SU-DHL-6 (cell line): ENCODE results near the gene ARMC10.
"Not testable (repeated sequence)": the region's sequence is repeated elsewhere in the genome, so short reads cannot be mapped to it uniquely, and the experiment has no call there.

Source experiments
- H2AFZ ChIP-seq: fragments of 200-600 bp; sonication (generic); 2 replicates; pipeline ENCODE4 v1.6.1; 2014; ENCODE audit warnings: low read depth, mild to moderate bottlenecking, moderate library complexity, mixed read lengths, antibody characterized with exemption, low read length; ENCODE audit not compliant: severe bottlenecking
- H3F3A ChIP-seq: fragments of 200-600 bp; shearing (Covaris generic); 2 replicates; pipeline ENCODE4 v1.6.0; 2016; ENCODE audit warnings: antibody characterized with exemption, mild to moderate bottlenecking; ENCODE audit not compliant: insufficient read depth
- H3K27ac ChIP-seq: fragments of 200-600 bp; sonication (generic); 2 replicates; pipeline ENCODE4 v1.5.1; 2016; ENCODE audit warnings: low read depth, mild to moderate bottlenecking, low read length, moderate library complexity, mixed read lengths
- H3K27me3 ChIP-seq: fragments of 200-600 bp; sonication (generic), shearing (Covaris generic); 2 replicates; pipeline ENCODE4 v1.6.0; 2014; ENCODE audit warnings: mild to moderate bottlenecking, low read length
- H3K36me3 ChIP-seq: fragments of 200-600 bp; sonication (generic); 2 replicates; pipeline ENCODE4 v1.6.1; 2014; ENCODE audit warnings: mild to moderate bottlenecking, low read length, mixed read lengths
- H3K4me2 ChIP-seq: fragments of 300-600, 200-600 bp; shearing (Covaris generic), sonication (generic); 2 replicates; pipeline ENCODE4 v1.6.0; 2014; ENCODE audit warnings: low read length, low read depth, mild to moderate bottlenecking; ENCODE audit not compliant: poor library complexity, severe bottlenecking
- H3K4me3 ChIP-seq: fragments of 200-600 bp; sonication (generic); 2 replicates; pipeline ENCODE4 v1.5.1; 2014; ENCODE audit warnings: antibody characterized with exemption, low read length, mild to moderate bottlenecking, mixed read lengths; ENCODE audit not compliant: insufficient read depth, poor library complexity, severe bottlenecking
- H3K79me2 ChIP-seq: fragments of 200-600 bp; sonication (generic); 2 replicates; pipeline ENCODE4 v1.6.1; 2014; ENCODE audit warnings: mild to moderate bottlenecking, low read length, moderate library complexity; ENCODE audit not compliant: insufficient read depth
- H3K9ac ChIP-seq: fragments of 200-600 bp; sonication (generic); 2 replicates; pipeline ENCODE4 v1.7.0; 2014; ENCODE audit warnings: mild to moderate bottlenecking, low read length
- H3K9me2 ChIP-seq: fragments of 200-600 bp; sonication (generic); replicated peaks from 2 replicates; pipeline ENCODE4 v1.6.1; 2014; ENCODE audit warnings: low read length; ENCODE audit not compliant: insufficient read depth
- H3K9me3 ChIP-seq: fragments of 200-600 bp; sonication (generic); 2 replicates; pipeline ENCODE4 v1.6.1; 2014; ENCODE audit warnings: low read length, mixed read lengths; ENCODE audit not compliant: insufficient read depth
- H4K20me1 ChIP-seq: fragments of 200-600 bp; sonication (generic); 2 replicates; pipeline ENCODE4 v1.6.1; 2014; ENCODE audit warnings: low read depth, mild to moderate bottlenecking, antibody characterized with exemption, low read length, moderate library complexity, mixed read lengths
- CTCF ChIP-seq: fragments of 200-600 bp; sonication (generic); IDR thresholded peaks from one replicate; pipeline ENCODE4 v1.5.1; 2017; ENCODE audit warnings: antibody characterized with exemption, mild to moderate bottlenecking, low read length, moderate library complexity; ENCODE audit not compliant: insufficient read depth, poor library complexity, severe bottlenecking
- EZH2phosphoT487 ChIP-seq: fragments of 200-600 bp; sonication (generic), shearing (Covaris generic); conservative IDR thresholded peaks from 2 replicates; pipeline ENCODE4 v1.6.1; 2018; ENCODE audit warnings: mild to moderate bottlenecking, antibody characterized with exemption, low read length, moderate library complexity, mixed read lengths

The ARMC10 gene

DNA sequence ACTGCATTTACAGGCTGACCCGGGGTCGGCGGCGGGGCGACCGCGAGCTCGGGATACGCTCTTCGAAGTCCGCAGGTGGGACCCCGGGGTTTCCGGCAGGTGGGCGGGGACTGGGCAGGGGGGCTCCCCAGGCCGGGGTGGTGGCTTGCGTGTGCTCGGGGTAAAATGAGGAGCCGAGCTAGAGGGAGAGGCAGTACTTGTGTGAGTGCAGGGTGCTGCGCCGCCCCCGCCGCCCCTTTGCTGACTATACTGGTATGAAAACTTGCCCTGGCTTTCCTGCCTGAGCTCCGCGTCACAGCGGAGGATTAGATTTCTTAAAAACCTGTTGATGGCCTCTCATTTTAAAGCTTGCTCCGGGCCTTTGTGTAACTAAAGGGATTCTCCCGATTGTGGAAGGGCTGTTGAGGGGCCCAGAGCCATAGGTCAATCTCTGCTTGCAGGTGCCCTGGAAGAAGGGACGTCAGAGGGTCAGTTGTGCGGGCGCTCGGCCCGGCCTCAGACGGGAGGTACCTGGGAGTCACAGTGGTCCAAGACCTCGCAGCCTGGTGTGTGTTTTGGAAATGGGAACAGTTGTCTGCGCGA lies 488 bp downstream of the ARMC10 start:
- Histone ChIP-seq H3K9me2 (no peaks in the 10 kb centered on the region), H3K9me3 (no peaks in the 10 kb centered on the region), H3K4me3 (peak overlapping the region; percentile 74), H3K79me2 (peaks cover 19% of the 10 kb centered on the region), H3F3A (peaks cover 13% of the 10 kb centered on the region; the same call in 1 of the 2 replicates), H3K36me3 (no peaks in the 10 kb centered on the region), H3K27ac (peak overlapping the region; percentile 67), H4K20me1 (no peaks in the 10 kb centered on the region), H3K4me2 (peak overlapping the region; percentile 70), H2AFZ (peak overlapping the region; percentile 65), H3K9ac (peak overlapping the region; percentile 71), H3K27me3 (no peaks in the 10 kb centered on the region)
- TF ChIP-seq EZH2phosphoT487 (no peak), CTCF (no peak)

- no peaks in the 10 kb centered on the region for H3K27me3 ChIP-seq
- H3K9me3 ChIP-seq: no peaks in the 10 kb centered on the region
- no peak overlapping the region for H3K4me2 ChIP-seq
- H4K20me1 ChIP-seq: no peaks in the 10 kb centered on the region
- no peak overlapping the region for H3K9ac ChIP-seq
- no peak overlapping the region for H3K27ac ChIP-seq
- H3F3A ChIP-seq: peaks cover 13% of the 10 kb centered on the region; the same call in 1 of the 2 replicates
- H3K4me3 ChIP-seq: no peak overlapping the region
- H3K79me2 ChIP-seq: peaks cover 19% of the 10 kb centered on the region
- H2AFZ ChIP-seq: no peak overlapping the region
- H3K36me3 ChIP-seq: no peaks in the 10 kb centered on the region
- H3K9me2 ChIP-seq: no peaks in the 10 kb centered on the region
- TF ChIP-seq CTCF (no peak), EZH2phosphoT487 (no peak)
Observed at GRCh38 chr7:103076764-103077163, 1.8 kb downstream of the ARMC10 start.

DNA sequence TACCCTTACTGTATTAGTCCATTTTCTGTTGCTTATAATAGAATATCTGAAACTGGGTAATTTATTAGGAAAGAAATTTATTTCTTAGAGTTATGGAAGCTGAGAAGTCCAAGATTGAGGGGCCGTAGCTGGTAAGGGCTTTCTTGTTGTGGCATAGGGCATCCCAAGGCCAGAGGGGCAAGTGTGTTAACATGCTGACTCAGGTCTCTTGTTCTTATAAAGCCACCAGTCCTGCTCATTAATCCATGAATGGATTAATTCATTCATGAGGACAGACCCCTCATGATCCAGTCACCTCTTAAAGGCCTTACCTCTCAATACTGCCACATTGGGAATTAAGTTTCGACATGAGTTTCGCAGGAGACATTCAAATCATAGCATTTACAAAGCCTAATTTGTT lies 2.4 kb downstream of the ARMC10 start:
- Histone ChIP-seq H3K9me3 (no peaks in the 10 kb centered on the region), H3K9ac (no peak overlapping the region), H3K27me3 (no peaks in the 10 kb centered on the region), H3K4me2 (no peak overlapping the region), H4K20me1 (no peaks in the 10 kb centered on the region), H3K36me3 (no peaks in the 10 kb centered on the region), H3K79me2 (peaks cover 19% of the 10 kb centered on the region), H2AFZ (no peak overlapping the region), H3K4me3 (no peak overlapping the region), H3K27ac (no peak overlapping the region), H3F3A (peaks cover 13% of the 10 kb centered on the region; the same call in 1 of the 2 replicates), H3K9me2 (no peaks in the 10 kb centered on the region)
- TF ChIP-seq EZH2phosphoT487 (no peak), CTCF (no peak)

DNA sequence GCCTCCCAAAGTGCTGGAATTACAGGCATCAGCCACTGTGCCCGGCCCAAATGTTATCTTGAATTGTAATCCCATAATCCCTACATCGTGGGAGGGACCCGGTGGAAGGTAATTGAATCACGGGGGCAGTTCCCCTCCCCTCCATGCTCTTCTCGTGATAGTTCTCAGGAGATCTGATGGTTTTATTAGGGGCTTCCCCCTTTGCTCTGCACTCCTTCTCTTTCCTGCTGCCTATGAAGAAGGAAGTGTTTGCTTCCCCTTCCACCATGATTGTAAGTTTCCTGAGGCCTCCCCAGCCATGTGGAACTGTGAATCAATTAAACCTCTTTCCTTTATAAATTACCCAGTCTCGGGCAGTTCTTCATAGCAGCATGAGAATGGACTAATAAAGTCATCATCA lies 3.3 kb downstream of the ARMC10 start:
- not testable (repeated sequence) for H3K9me3 ChIP-seq, H2AFZ ChIP-seq, H3K4me3 ChIP-seq, H3K36me3 ChIP-seq, H3K9me2 ChIP-seq, H3K27me3 ChIP-seq, H3K9ac ChIP-seq, H3K27ac ChIP-seq, H3K4me2 ChIP-seq, H4K20me1 ChIP-seq
- Histone ChIP-seq H3F3A (peaks cover 13% of the 10 kb centered on the region; the same call in 1 of the 2 replicates), H3K79me2 (peaks cover 23% of the 10 kb centered on the region)
